A549 (cell line): ENCODE results near the gene PICK1. TPM values are rescaled to one million over a fixed set of nuclear protein-coding genes. Genes with fewer than 3 reads are reported as not detected.

Experiments
- ATAC-seq, 2 experiments: fragments of 200-7000 bp in 1 of 2; fragments of >200 bp in 1 of 2; cut with Nextera tagmentation in 1 of 2; cut with Tn5 transposase in 1 of 2; 3 replicates each; pipeline versions ENCODE4 v1.8.0 to v1.9.1; 2018 to 2020; ENCODE audit warnings: mild to moderate bottlenecking in 1 of 2, moderate library complexity in 1 of 2
- CTCF ChIA-PET: fragments of 300-600 bp; sonication (Branson Sonifier 250); formaldehyde crosslinking; extraction: SDS; loops from one replicate; lab custom pipeline; 2021; ENCODE audit warnings: antibody characterized with exemption, inconsistent platforms; lab: Yijun Ruan, JAX
- POLR2A ChIA-PET: fragments of 350-600 bp; formaldehyde crosslinking; extraction: SDS; loops from one replicate; lab custom pipeline; 2021; ENCODE audit warnings: antibody characterized with exemption, inconsistent platforms; lab: Yijun Ruan, JAX
- DNase-seq, 2 experiments: peaks; one replicate each; pipeline versions ENCODE4 v3.0.0 to v3.0.0-alpha.2; 2011 to 2016; ENCODE audit warnings: low read depth in 1 of 2, low spot score in 1 of 2
- FAIRE-seq: peaks from 2 replicates; lab custom pipeline; 2011; peaks lifted over from hg19 to GRCh38; lab: Jason Lieb, UNC
- H3K27ac ChIP-seq, 2 experiments: fragments of >200 bp; sonication (Bioruptor Twin); formaldehyde crosslinking; 3 replicates each; pipeline ENCODE4 v1.5.1; 2016 to 2017
- H3K4me1 ChIP-seq: fragments of >200 bp; sonication (Bioruptor Twin); formaldehyde crosslinking; 3 replicates; pipeline ENCODE4 v1.6.1; 2016
- H3K4me2 ChIP-seq: fragments of >200 bp; sonication (Bioruptor Twin); formaldehyde crosslinking; 3 replicates; pipeline ENCODE4 v1.6.1; 2016
- H3K4me3 ChIP-seq: fragments of >200 bp; sonication (Bioruptor Twin); formaldehyde crosslinking; 3 replicates; pipeline ENCODE4 v1.5.1; 2016
- H3K9me3 ChIP-seq: fragments of >200 bp; sonication (Bioruptor Twin); formaldehyde crosslinking; 3 replicates; pipeline ENCODE4 v1.6.1; 2016
- CEBPB ChIP-seq, 2 experiments: fragments of >200 bp in 1 of 2; sonication (Bioruptor Twin) in 1 of 2; formaldehyde crosslinking in 1 of 2; IDR thresholded peaks; 2 replicates each; pipeline ENCODE4 v1.6.1; 2012 to 2016
- ELK1 ChIP-seq: fragments of 150-350 bp; IDR thresholded peaks from 2 replicates; pipeline ENCODE4 v1.6.1; 2014; ENCODE audit warnings: low read depth, mild to moderate bottlenecking, low read length
- FOXS1 ChIP-seq: fragments of 250-450 bp; sonication (Bioruptor Pico); IDR thresholded peaks from 2 replicates; pipeline ENCODE4 v1.5.0; 2020; ENCODE audit warnings: mild to moderate bottlenecking, moderate library complexity
- HDAC2 ChIP-seq: fragments of 200-600 bp; sonication (generic); IDR thresholded peaks from 2 replicates; pipeline ENCODE4 v1.6.1; 2016
- HOXA7 ChIP-seq: fragments of 250-450 bp; sonication (Bioruptor Pico); IDR thresholded peaks from 2 replicates; pipeline ENCODE4 v1.5.0; 2020; ENCODE audit warnings: mild to moderate bottlenecking, moderate library complexity
- HOXB13 ChIP-seq: fragments of 250-450 bp; sonication (Bioruptor Pico); IDR thresholded peaks from 2 replicates; pipeline ENCODE4 v1.5.0; 2020; ENCODE audit warnings: low read depth, mild to moderate bottlenecking, moderate library complexity
- KDM1A ChIP-seq: fragments of 200-600 bp; sonication (generic); IDR thresholded peaks from 2 replicates; pipeline ENCODE4 v1.6.1; 2016; ENCODE audit warnings: low read depth, mild to moderate bottlenecking
- KDM5A ChIP-seq: fragments of 200-600 bp; sonication (generic); IDR thresholded peaks from 2 replicates; pipeline ENCODE4 v1.6.1; 2016; ENCODE audit warnings: antibody characterized with exemption, mild to moderate bottlenecking
- MAFK ChIP-seq: fragments of 450-650 bp; IDR thresholded peaks from 2 replicates; pipeline ENCODE4 v1.6.1; 2014; ENCODE audit not compliant: partially characterized antibody
- MAZ ChIP-seq: fragments of 150-350 bp; IDR thresholded peaks from 2 replicates; pipeline ENCODE4 v1.6.1; 2014; ENCODE audit warnings: antibody characterized with exemption, low read depth, low read length, borderline replicate concordance
- NR3C1 ChIP-seq: fragments of >200 bp; sonication (Bioruptor Twin); formaldehyde crosslinking; IDR thresholded peaks from 3 replicates; pipeline ENCODE4 v1.6.1; 2017
- POLR2A ChIP-seq: IDR thresholded peaks from 2 replicates; pipeline ENCODE4 v1.6.1; 2012; ENCODE audit warnings: mild to moderate bottlenecking, low read length
- POLR2AphosphoS2 ChIP-seq: conservative IDR thresholded peaks from 2 replicates; pipeline ENCODE4 v1.6.1; 2012; ENCODE audit warnings: low read length, improper control_type of control experiment, inconsistent platforms
- SREBF2 ChIP-seq: fragments of 450-650 bp; IDR thresholded peaks from 2 replicates; pipeline ENCODE4 v1.6.1; 2014; ENCODE audit warnings: mild to moderate bottlenecking, moderate library complexity
- WGBS: methylation state at CpG from one replicate; pipeline ENCODE4 v1.1.6; 2017; ENCODE audit errors: missing lambda C conversion rate; 5-methylcytosine and 5-hydroxymethylcytosine counted together
- polyA plus RNA-seq, 4 experiments: library from polyadenylated mRNA; depleted of rRNA in 3 of 4; stranded (reverse); fragments of >200 nt; fragmentation: RNase III in 1 of 4; extraction: RNeasy Plus Mini Kit Qiagen cat#74134 plus additional on column Dnase treatment in 1 of 4; gene quantifications; 2 replicates in 3 of 4; 3 replicates in 1 of 4; pipeline ENCODE4 v1.2.3, GENCODE V29; 2011 to 2017
- TF ChIP-seq, protein P1 (sequence below): fragments of 250-450 bp; sonication (Bioruptor Pico); IDR thresholded peaks from 2 replicates; pipeline ENCODE4 v1.5.0; 2021; ENCODE audit warnings: mild to moderate bottlenecking, moderate library complexity, borderline replicate concordance
- TF ChIP-seq, protein P2 (sequence below): fragments of 450-650 bp; IDR thresholded peaks from 2 replicates; pipeline ENCODE4 v1.6.1; 2014; ENCODE audit warnings: antibody characterized with exemption

Gene PICK1
- polyA plus RNA-seq, 2 of the 4 experiments (the other 2 are of a cell fraction): 15.6 to 17.8 TPM

GRCh38 chr22:38065539-38065938 lies 8.3 kb downstream of the PICK1 start:
- FAIRE-seq (no peak), DNase-seq (no peak), ATAC-seq (no peak)
- Histone ChIP-seq H3K4me2 (no peak overlapping the region), H3K9me3 (no peaks in the 10 kb centered on the region), H3K27ac (no peak overlapping the region), H3K4me1 (no peaks in the 10 kb centered on the region), H3K4me3 (no peak overlapping the region)
- POLR2A ChIA-PET: no interaction called here
- TF ChIP-seq MAFK (no peak), MAZ (no peak), KDM1A (no peak), POLR2AphosphoS2 (no peak), SREBF2 (no peak), HOXB13 (CRISPR knock-in tag) (no peak), HDAC2 (no peak), ELK1 (no peak), FOXS1 (CRISPR knock-in tag) (no peak), CEBPB (IDR thresholded peaks at IDR 0.05) (no peak), KDM5A (no peak), NR3C1 (no peak), POLR2A (no peak)
- WGBS: 96% methylated on average over 8 of the region's 8 CpGs
- CTCF ChIA-PET: interaction anchor here (1.2 to 1.3 kb wide), 2 partner anchors 13 to 14 kb away, joined by 3 to 6 read pairs; no protein-coding TSS in a partner anchor

DNA sequence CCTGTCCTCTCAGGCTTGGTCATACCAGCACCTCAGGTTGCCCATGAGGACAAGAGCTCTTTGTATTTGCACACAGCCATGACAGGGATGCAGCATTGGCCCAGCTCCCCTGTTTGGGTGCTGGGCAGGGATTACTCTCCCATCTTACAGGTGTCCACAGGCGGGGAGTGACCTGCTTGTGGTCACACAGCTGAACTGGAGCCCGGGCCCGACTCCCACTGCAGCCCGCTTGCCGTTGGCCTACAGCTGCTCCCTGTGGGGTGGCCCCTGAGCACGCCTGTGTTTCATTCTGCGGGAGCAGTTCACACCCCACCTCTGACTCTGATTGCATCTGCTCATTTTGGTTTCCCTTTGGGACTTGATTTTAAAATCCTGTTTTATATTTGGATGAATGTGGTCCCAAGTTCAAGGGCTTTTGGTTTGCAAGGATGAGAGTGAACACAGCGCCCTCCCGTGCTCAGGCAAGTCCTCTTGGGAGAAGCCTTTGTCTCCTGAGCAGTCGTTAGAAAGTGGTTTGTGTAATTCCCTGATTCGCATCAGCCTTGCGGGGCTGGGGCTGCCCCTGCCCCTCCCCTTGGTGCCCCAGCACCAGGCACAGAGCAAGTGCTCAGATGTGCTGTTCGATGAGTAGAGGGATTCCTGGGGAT lies 9.3 kb downstream of the PICK1 start:
- no peak overlapping the region for H3K4me3 ChIP-seq
- ChIA-PET POLR2A (no interaction called here), CTCF (interaction anchor here (1.2 to 1.3 kb wide), 2 partner anchors 13 to 14 kb away, joined by 3 to 6 read pairs; no protein-coding TSS in a partner anchor)
- no peak overlapping the region for H3K27ac ChIP-seq
- FAIRE-seq (no peak), DNase-seq (no peak), ATAC-seq (no peak)
- H3K4me1 ChIP-seq: no peaks in the 10 kb centered on the region
- TF ChIP-seq, protein P1, sequence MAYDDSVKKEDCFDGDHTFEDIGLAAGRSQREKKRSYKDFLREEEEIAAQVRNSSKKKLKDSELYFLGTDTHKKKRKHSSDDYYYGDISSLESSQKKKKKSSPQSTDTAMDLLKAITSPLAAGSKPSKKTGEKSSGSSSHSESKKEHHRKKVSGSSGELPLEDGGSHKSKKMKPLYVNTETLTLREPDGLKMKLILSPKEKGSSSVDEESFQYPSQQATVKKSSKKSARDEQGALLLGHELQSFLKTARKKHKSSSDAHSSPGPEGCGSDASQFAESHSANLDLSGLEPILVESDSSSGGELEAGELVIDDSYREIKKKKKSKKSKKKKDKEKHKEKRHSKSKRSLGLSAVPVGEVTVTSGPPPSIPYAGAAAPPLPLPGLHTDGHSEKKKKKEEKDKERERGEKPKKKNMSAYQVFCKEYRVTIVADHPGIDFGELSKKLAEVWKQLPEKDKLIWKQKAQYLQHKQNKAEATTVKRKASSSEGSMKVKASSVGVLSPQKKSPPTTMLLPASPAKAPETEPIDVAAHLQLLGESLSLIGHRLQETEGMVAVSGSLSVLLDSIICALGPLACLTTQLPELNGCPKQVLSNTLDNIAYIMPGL (CRISPR knock-in tag): no peak
- TF ChIP-seq HOXA7 (no peak), FOXS1 (CRISPR knock-in tag) (no peak)
- no peak overlapping the region for H3K4me2 ChIP-seq
- 89% methylated on average over 8 of the region's 13 CpGs for WGBS
- no peaks in the 10 kb centered on the region for H3K9me3 ChIP-seq

DNA sequence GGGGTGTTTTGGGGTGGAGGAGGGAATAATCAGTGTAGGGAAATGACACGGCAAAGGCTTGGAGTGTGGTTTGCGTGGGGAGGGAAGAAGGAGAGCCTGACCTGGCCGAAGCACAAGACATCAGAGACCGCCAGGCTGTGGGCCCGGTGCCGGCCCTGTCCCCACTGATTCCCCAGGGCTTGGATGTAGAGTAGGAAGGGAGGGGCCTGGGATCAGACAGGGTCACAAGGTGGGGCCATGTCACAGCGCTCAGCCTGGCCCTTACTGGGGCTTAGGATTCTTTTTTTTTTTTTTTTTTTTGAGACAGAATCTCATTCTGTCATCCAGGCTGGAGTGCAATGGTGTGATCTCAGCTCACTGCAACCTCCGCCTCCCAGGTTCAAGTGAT lies 9.8 kb downstream of the PICK1 start:
- ATAC-seq (no peak), FAIRE-seq (no peak)

More for the DNA sequence above, 9.8 kb downstream of the PICK1 start:
- ChIA-PET POLR2A (no interaction called here), CTCF (interaction anchor here (4.0 kb wide), 1 partner anchor 14 kb away, joined by 23 read pairs; no protein-coding TSS in a partner anchor)
- 90% methylated on average over 8 of the region's 8 CpGs for WGBS
- Histone ChIP-seq H3K4me2 (no peak overlapping the region), H3K9me3 (no peaks in the 10 kb centered on the region), H3K4me1 (no peaks in the 10 kb centered on the region), H3K4me3 (no peak overlapping the region), H3K27ac (no peak overlapping the region)
- no peak for DNase-seq
- TF ChIP-seq, protein P2, sequence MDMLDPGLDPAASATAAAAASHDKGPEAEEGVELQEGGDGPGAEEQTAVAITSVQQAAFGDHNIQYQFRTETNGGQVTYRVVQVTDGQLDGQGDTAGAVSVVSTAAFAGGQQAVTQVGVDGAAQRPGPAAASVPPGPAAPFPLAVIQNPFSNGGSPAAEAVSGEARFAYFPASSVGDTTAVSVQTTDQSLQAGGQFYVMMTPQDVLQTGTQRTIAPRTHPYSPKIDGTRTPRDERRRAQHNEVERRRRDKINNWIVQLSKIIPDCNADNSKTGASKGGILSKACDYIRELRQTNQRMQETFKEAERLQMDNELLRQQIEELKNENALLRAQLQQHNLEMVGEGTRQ: no peak
